HG02884 (cell line): ENCODE measurements around the gene TLR1.
"Not testable (repeated sequence)": the region's sequence is repeated elsewhere in the genome, so short reads cannot be mapped to it uniquely, and the experiment has no call there.

ENCODE experiments used
- ATAC-seq: cut with Tn5 transposase; IDR thresholded peaks from one replicate; pipeline ENCODE4 v1.9.1; 2021; ENCODE audit warnings: mild to moderate bottlenecking, moderate library complexity; ENCODE audit not compliant: unreplicated experiment

TLR1 gene

DNA sequence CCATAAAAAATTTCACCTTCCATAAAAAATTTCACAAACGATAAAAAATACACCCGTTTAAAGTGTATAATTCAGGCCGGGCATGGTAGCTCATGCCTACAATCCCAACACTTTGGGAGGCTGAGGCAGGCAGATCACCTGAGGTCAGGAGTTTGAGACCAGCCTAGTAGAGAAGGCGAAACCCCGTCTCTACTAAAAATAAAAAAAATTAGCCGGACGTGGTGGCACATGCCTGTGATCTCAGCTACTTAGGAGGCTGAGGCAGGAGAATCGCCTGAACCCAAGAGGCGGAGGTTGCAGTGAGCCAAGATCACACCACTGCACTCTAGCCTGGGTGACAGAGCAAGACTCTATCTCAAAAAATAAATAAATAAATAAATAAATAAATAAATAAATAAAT is 1.7 kb upstream of the TLR1 start:
- not testable (repeated sequence) for ATAC-seq

GRCh38 chr4:38805530-38806145 is 1.0 kb upstream of the TLR1 start:
- peak; percentile 76 for ATAC-seq

DNA sequence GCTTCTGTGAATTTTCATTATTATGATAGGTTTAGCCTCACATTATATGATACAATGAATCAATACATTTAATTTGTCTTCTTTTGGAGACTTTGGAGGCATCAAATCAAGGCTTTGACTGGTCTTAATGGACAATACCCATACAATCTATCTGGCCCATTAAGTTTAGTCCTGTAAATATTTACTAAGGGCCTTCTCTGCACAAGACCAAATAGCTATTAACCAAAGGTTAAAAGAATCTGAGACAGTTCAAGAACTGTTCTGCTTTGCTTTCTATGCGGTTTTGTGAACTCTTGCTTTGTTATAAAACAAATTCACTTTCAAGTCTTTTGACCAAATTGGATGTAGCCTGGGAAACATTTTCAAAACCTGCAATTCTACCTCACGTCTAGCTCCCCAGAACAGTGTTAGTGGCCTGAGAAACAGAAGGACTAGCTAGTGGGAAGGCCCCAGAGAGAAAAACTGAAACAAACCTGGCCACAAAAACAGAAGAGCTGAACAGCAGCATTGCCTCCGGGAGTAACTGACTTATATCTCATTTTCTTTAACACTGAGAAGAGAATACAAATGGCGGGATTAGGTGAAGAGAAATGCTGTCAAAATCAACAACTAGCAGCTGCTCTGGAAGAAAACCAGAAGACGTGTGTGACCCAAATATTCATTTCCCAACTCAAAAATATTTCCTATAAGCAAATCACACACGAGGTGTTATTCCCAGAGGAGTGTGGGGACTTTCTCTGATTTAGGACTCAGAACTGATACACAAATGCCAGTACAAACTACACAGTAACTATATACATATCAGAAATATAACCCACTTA is 548 bp downstream of the TLR1 start:
- ATAC-seq = peak; percentile 51

DNA sequence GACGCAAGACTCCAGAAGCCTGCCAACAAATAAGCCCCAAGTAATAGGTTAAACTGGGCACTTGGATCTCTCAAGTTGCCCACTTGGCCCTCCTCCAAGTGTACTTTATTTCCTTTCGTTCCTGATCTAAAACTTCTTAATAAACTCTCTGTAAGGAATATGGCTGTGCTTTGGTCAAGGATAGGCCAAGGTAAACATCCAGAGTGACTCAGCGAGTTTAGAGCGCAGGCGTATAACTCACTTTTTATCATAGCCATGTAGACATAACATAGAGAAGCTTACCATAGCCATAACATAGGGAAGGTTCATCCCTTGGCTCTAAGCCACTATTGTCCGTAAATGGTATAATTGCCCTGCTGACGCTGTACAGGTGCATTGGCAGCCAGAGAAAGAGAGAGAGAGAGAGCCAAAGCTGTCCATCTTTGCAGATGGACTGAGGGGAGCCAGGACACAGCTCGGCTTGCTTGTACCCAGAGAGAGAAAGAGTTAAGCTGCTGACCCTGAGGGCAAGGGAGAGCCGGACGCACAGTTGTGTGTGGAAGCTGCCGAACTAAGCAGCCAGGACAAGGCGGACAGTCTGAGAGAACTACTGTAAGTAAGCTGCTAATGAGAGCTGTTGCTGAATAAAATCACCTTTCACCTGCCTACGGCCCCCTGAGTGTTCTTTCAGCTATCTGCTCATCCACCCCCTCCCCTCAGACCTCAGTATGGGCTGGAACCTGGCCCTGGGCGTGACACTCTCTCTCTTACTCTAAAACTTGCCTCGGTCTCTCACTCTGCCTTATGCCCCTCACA is 1.8 kb downstream of the TLR1 start:
- no peak for ATAC-seq

GRCh38 chr4:38800961-38801450 is 3.6 kb downstream of the TLR1 start:
- ATAC-seq = no peak

DNA sequence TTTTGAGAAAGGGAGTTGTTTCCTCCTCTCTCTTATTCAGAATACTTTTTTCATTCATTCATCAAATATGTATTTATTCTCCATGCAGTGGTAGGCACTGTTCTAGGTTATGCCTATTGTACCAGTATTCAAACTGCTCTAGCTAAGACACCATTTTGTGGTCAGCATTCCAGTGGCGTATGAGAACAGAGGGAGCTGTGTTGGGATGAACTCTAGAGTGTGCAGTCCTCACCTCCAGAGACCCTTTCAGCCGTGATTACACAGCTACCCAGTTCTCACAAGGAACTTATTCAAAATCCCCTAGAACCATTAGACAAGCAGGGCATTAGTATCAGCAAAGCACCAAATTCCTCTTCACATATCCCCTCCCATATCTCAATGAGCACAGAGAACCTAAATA is 4.2 kb downstream of the TLR1 start:
- ATAC-seq = no peak

DNA sequence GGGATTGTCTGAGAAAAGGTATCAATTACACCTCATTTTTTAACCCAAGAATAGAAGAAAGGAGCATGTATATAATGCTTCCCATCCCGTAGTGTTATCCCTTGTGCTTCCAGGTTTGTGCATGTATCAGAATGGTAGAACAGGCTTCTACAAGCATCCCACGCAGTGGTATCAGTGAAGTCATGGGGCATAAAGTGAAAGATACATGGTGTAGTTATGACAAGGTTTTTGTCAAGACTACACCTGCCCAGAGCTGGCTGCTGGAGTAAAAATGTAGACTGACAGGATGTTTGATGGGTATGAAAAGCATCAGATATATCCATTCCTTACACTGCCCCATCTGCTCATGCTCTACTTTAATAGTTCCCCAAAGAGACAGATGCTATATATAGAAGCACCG is 9.5 kb downstream of the TLR1 start:
- no peak for ATAC-seq

DNA sequence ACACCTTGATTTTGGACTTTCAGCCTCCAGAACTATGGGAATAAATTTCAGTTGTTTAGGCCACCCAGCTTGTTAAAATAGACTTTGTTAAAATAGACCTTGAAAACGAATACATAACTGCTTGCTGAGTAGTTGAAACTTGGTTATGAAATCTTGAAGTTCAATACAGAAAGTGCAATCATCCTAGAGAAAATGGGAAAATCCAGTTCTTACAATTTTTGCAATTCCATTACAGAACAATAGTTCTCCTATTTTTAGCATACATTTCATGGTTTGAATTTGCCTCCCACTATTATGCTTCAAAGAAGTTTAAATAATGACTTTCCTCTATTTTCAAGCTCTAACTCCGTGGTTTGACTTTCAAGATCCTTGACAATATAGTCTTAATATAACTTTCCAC is 10.5 kb downstream of the TLR1 start:
- no peak for ATAC-seq

DNA sequence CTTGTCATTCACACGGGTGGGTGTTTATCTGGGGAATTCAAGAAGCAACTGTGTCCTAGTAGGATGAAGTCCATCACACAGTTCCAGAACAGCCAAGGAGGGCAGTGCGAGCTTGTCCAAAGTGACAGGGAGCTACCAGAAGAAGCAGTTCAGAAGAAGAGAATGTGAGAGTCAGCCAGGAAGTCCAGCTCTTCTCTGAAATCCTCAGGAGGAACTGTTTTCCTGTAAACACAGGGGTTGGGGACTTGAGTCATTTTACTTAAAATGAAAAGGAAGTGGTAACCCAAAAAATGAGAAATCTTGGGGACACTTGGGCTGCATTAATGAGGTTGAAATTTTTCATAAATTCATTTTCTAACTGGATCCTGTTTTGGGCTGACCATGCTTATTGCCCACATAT is 13.6 kb downstream of the TLR1 start:
- no peak for ATAC-seq

DNA sequence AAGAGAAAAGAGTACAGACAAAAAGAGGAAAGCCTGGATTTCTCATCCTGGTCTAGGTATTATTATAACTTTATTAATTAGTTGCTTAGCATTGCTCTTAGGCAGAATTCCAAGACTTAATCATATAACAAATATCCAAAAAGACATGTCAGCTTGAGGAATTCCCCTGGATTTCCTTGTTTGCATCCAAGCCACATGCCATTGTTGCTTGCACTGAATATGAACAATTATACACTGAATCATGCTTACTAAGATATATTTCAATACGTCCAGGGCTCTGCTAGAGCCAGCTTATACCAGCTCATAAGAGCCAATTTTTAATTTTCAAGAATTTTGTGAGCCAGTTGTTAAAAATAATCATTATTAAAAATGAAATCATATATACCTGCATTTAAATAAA is 16.3 kb downstream of the TLR1 start:
- ATAC-seq = no peak

- no peak for ATAC-seq
These were observed 16.9 kb downstream of the TLR1 start for GRCh38 chr4:38787693-38788092.

- ATAC-seq = peak; percentile 68
These were observed 18.6 kb downstream of the TLR1 start for GRCh38 chr4:38785901-38786402.

- ATAC-seq = no peak
These were observed 19.4 kb downstream of the TLR1 start for GRCh38 chr4:38785041-38785790.

- ATAC-seq = no peak
These were observed 20.4 kb downstream of the TLR1 start for GRCh38 chr4:38784141-38784540.

DNA sequence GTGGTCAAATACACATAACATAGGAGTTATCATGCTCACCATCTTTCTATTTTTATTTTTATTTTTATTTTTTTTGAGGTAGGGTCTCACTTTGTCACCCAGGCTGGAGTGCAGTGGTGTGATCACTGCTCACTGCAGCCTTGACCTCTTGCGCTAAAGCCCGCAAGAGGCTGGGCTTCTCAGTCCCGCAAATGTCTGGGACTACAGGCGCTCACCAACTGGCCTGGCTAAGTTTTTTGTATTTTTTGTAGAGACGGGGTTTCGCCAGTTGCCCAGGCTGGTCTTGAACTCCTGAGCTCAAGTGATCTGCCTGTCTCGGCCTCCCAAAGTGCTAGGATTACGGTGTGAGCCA is 21.5 kb downstream of the TLR1 start:
- ATAC-seq = no peak

DNA sequence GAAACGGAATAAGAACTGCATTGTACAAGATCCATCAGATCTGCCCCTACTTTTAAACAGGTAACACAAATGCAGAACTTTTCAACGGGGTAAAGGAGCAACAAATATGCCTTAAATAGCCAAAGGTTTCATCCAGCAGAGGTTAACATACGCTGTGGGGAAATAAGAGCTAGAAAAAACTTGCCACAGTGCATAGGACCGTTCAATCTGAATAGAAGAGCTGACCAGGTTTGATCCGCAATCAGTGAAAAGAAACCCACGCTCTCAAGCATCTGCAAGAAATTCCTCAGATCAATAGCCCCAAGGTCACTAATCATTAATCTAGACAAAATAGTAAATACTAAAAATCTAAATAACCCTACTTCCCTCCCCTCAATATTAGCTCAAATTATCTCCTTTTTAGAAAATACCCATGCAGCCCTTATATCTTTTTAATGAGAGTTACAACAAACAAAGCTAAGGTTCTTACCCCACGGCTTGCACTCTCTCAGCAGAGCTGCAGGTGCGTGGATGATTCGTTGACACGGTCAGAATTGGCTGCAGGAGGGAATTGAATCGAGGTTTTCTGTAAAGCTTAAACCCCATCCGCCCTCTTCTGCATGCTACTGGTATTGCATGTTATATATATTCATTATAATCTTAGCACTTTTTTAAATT is 22.0 kb downstream of the TLR1 start, which contains the start of gene TLR10:
Gene TLR10, minus strand, starts transcription at position 539 of the 657 bp plus-strand sequence. CDS start 7,400 bp downstream, outside the sequence.
- peak; percentile 54 for ATAC-seq

- ATAC-seq = no peak
These were observed 22.7 kb downstream of the TLR1 start for GRCh38 chr4:38781854-38782261.

- no peak for ATAC-seq
These were observed 23.6 kb downstream of the TLR1 start for GRCh38 chr4:38780833-38781484.

DNA sequence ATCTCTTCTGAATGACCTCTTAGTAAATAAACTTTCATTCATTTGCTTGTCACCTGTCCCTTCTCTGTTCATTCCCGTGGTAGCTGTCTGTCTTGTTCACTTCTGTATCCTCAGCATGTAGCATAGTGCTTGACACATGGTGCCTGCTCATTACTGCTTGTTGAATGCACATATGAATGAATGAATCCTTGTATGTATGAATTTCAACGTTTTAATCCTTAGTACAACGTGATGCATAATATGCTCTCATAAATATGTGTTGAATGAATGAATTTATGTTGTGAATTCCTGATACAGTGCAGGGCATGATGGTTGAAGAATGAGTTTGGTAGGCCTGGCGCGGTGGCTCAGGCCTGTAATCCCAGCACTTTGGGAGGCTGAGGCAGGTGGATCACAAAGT is 24.8 kb downstream of the TLR1 start:
- no peak for ATAC-seq

DNA sequence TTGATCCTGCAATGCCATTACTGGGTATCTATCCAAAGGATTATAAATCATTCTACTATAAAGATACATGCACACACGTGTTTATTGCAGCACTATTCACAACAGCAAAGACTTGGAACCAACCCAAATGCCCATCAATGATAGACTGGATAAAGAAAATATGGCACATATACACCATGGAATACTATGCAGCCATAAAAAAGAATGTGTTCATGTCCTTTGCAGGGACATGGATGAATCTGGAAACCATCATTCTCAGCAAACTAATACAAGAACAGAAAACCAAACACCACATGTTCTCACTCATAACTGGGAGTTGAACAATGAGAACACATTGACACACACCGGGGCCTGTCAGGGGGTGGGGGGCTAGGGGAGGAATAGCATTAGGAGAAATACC is 26.7 kb downstream of the TLR1 start:
- ATAC-seq = not testable (repeated sequence)
